ENCODE data around the gene AATK.

The AATK gene

GRCh38 chr17:81106716-81107115 lies 59.3 kb downstream of the AATK start:
- no peak for DNase-seq (ENCODE audit: low read depth, low spot score)
- no peak overlapping the region for H3K4me3 ChIP-seq (ENCODE audit: low read length)

- H3K4me3 ChIP-seq (ENCODE audit: low read length) = no peak overlapping the region
- DNase-seq (ENCODE audit: low read depth, low spot score) = no peak
Measured at GRCh38 chr17:81103379-81103778, 62.6 kb downstream of the AATK start.

GRCh38 chr17:81102869-81103268 lies 63.2 kb downstream of the AATK start:
- no peak for DNase-seq (ENCODE audit: low read depth, low spot score)
- no peak overlapping the region for H3K4me3 ChIP-seq (ENCODE audit: low read length)

- no peak overlapping the region for H3K4me3 ChIP-seq (ENCODE audit: low read length)
- DNase-seq (ENCODE audit: low read depth, low spot score) = no peak
Measured at GRCh38 chr17:81102352-81102751, 63.7 kb downstream of the AATK start.

GRCh38 chr17:81101614-81102306 lies 64.3 kb downstream of the AATK start:
- no peak overlapping the region for H3K4me3 ChIP-seq (ENCODE audit: low read length)

GRCh38 chr17:81100668-81101067 lies 65.4 kb downstream of the AATK start:
- DNase-seq (ENCODE audit: low read depth, low spot score) = no peak

More at GRCh38 chr17:81101614-81102306, 64.3 kb downstream of the AATK start:
- peak; percentile 76 for DNase-seq (ENCODE audit: low read depth, low spot score)

DNA sequence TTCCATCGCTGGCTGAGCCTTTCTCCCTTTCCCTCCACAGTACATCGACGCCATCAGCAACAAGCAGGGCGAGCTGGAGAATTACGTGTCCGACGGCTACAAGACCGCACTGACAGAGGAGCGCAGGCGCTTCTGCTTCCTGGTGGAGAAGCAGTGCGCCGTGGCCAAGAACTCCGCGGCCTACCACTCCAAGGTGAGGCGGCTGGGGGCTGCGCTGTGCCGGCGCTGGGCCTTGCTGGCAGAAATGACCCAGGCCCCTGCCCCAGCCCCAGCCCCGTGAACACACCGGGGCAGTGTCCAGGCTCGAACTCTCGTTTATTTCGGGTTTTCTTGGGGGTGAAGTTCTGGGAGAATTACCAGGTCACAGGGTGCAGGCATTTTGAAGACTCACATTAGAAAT lies 66.1 kb downstream of the AATK start:
- H3K4me3 ChIP-seq (ENCODE audit: low read length) = no peak overlapping the region
- DNase-seq (ENCODE audit: low read depth, low spot score) = no peak

More at GRCh38 chr17:81100668-81101067, 65.4 kb downstream of the AATK start:
- no peak overlapping the region for H3K4me3 ChIP-seq (ENCODE audit: low read length)

- H3K4me3 ChIP-seq (ENCODE audit: low read length) = no peak overlapping the region
- DNase-seq (ENCODE audit: low read depth, low spot score) = no peak
Measured at GRCh38 chr17:81097943-81098308, 68.1 kb downstream of the AATK start.

GRCh38 chr17:81097134-81097942 lies 68.7 kb downstream of the AATK start:
- no peak overlapping the region for H3K4me3 ChIP-seq (ENCODE audit: low read length)
- DNase-seq (ENCODE audit: low read depth, low spot score) = no peak

- H3K4me3 ChIP-seq (ENCODE audit: low read length) = no peak overlapping the region
Measured at GRCh38 chr17:81096741-81097133, 69.3 kb downstream of the AATK start.

DNA sequence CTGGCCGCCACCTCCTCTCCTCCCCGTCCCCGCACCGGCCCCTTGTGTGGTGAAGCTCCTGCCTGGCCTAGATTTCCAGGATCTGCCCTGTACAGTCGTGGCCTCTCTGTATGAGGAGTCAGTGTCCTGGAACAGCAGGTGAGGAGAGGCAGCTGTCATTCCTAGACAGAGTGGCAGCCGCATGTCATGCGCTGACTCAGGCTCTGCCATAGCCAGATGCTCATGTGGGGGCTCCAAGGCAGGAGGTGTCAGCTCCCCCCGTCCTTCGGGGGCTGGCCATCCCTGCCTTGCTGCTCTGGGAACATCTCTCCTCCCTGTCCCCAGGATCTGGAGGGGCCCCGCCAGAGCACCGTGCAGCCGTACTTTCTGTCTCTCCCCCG lies 70.6 kb downstream of the AATK start:
- H3K4me3 ChIP-seq (ENCODE audit: low read length) = peak overlapping the region; percentile 44
- DNase-seq (ENCODE audit: low read depth, low spot score) = no peak

More at GRCh38 chr17:81096741-81097133, 69.3 kb downstream of the AATK start:
- no peak for DNase-seq (ENCODE audit: low read depth, low spot score)

- peak; percentile 99 for DNase-seq (ENCODE audit: low read depth, low spot score)
- H3K4me3 ChIP-seq (ENCODE audit: low read length) = peak overlapping the region; percentile 44
Measured at GRCh38 chr17:81094509-81095382, 71.3 kb downstream of the AATK start.

- no peak for DNase-seq (ENCODE audit: low read depth, low spot score)
- H3K4me3 ChIP-seq (ENCODE audit: low read length) = no peak overlapping the region; the same call in 1 of the 2 replicates
Measured at GRCh38 chr17:81093619-81094508, 72.2 kb downstream of the AATK start.

DNA sequence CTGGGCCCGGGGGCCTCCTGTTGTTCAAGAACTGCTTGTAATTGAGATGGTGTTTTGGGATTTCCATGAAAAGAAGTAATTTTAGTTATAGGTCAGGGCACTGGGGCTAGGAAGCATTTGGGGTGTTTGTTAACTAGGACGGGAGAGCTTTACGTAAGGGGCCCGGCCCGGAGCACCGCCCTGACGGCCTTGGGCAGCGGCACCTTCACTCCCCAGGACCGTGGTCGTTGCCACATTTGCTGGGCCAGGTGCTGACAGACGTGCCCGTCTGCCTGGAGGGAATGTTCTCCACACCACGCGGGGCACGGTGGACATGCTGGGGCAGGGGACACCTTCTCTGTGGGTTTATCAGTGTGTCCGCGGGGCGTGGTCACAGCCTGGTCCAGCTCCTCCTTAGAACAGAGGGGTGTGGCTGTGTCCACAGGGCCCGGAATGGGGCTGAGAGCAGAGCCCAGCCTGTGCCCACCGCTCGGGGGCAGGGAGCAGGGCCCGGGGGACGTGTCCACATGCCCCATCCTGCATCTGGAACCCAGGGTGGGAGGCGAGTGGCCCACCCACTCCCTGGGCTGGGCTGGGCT lies 73.4 kb downstream of the AATK start:
- H3K4me3 ChIP-seq (ENCODE audit: low read length) = no peak overlapping the region
- DNase-seq (ENCODE audit: low read depth, low spot score) = no peak

GRCh38 chr17:81091774-81092517 lies 74.1 kb downstream of the AATK start:
- DNase-seq (ENCODE audit: low read depth, low spot score) = no peak
- no peak overlapping the region for H3K4me3 ChIP-seq (ENCODE audit: low read length)

DNA sequence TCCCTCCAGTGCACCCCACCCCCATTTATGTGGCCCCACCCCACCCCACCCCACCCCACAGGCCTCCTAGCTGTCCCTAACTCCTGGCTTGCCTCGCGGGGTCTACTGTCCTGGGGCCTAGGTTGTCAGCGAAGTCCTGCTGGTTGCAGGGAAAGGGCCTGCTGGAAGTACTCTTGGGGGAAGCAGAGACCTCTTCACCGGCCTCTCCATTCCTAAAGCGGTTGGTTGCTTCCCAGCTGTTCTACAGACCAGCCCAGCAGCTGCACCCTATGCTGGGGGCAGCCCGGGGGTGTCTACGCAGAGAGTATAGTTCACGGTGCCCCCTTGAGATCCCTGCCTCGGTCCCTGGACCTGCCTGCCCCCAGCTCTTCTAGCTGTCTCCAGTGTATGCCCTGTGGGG lies 74.9 kb downstream of the AATK start:
- H3K4me3 ChIP-seq (ENCODE audit: low read length) = no peak overlapping the region
- DNase-seq (ENCODE audit: low read depth, low spot score) = no peak

- peak; percentile 60 for DNase-seq (ENCODE audit: low read depth, low spot score)
- H3K4me3 ChIP-seq (ENCODE audit: low read length) = no peak overlapping the region
Measured at GRCh38 chr17:81090361-81091136, 75.5 kb downstream of the AATK start.
